Gastrocnemius medialis (tissue), 4 donors: Measurements from ENCODE around the gene HDAC4. TPM values are rescaled to one million over a fixed set of nuclear protein-coding genes. Genes with fewer than 3 reads are reported as not detected.

Source experiments
- ATAC-seq, 2 donors: fragments of 150-250 bp; one replicate each; pipeline ENCODE4 v1.9.1; 2016
- DNase-seq, 2 donors: peaks; one replicate each; pipeline ENCODE4 v3.0.0-alpha.2; 2019
- H3K27ac ChIP-seq, 4 donors: fragments of 200-600 bp; sonication (generic); 1 replicate in 1 of 4; 2 replicates in 3 of 4; pipeline ENCODE4 v1.5.1; 2016 to 2018; ENCODE audit warnings: mild to moderate bottlenecking in 2 of 4, moderate library complexity in 1 of 4
- H3K27me3 ChIP-seq, 3 donors: fragments of 200-600 bp; sonication (generic) in 2 of 3; 1 replicate in 1 of 3; 2 replicates in 2 of 3; pipeline versions ENCODE4 v1.5.1 to v1.6.0; 2016 to 2019; ENCODE audit warnings: mild to moderate bottlenecking in 1 of 3, moderate library complexity in 1 of 3
- H3K36me3 ChIP-seq, 2 donors: fragments of 200-600 bp; sonication (generic) in 1 of 2; one replicate each; pipeline ENCODE4 v1.5.1; 2017 to 2018
- H3K4me1 ChIP-seq, 2 donors: fragments of 200-600 bp; sonication (generic) in 1 of 2; one replicate each; pipeline ENCODE4 v1.5.1; 2016 to 2017; ENCODE audit warnings: mild to moderate bottlenecking in 2 of 2
- H3K4me3 ChIP-seq, 4 donors: fragments of 200-600 bp; sonication (generic) in 3 of 4; 1 replicate in 1 of 4; 2 replicates in 3 of 4; pipeline ENCODE4 v1.5.1; 2016 to 2019; ENCODE audit warnings: mild to moderate bottlenecking in 2 of 4
- H3K9me3 ChIP-seq, 3 donors: fragments of 200-600 bp; sonication (generic) in 2 of 3; 1 replicate in 1 of 3; 2 replicates in 2 of 3; pipeline ENCODE4 v1.5.1; 2016 to 2019
- POLR2A ChIP-seq, 2 donors: fragments of 450-650 bp; IDR thresholded peaks; one replicate each; pipeline ENCODE4 v1.6.1; 2017; ENCODE audit warnings: antibody characterized with exemption in 2 of 2, mild to moderate bottlenecking in 2 of 2, moderate library complexity in 2 of 2
- in situ Hi-C, 4 donors: fragments of 200-750 bp; cut with MboI; loops; one replicate each; pipeline versions ENCODE4 v1.15.0 to v1.8.0; 2017; ENCODE audit warnings: low sequenced_read_pairs in 4 of 4
- intact Hi-C: fragments of 100-400 bp; cut with DNase I; formaldehyde crosslinking; loops from one replicate; pipeline ENCODE4 v1.15.1; 2023; ENCODE audit warnings: low total_unique reads
- total RNA-seq, 4 donors: library from RNA; depleted of rRNA; stranded (reverse); fragments of >200 nt; gene quantifications; one replicate each; pipeline versions ENCODE4 v1.1.0 to v1.2.3, GENCODE V29; 2016
- TF ChIP-seq, protein P1 (sequence below), 5 experiments: fragments of 450-650 bp in 3 of 5; fragments of 200-600 bp in 2 of 5; sonication (generic) in 2 of 5; IDR thresholded peaks in 4 of 5; conservative IDR thresholded peaks in 1 of 5; 1 replicate in 4 of 5; 2 replicates in 1 of 5; pipeline ENCODE4 v1.5.1; 2016 to 2019; ENCODE audit warnings: antibody characterized with exemption in 5 of 5, mild to moderate bottlenecking in 3 of 5, moderate library complexity in 3 of 5

The HDAC4 gene
- total RNA-seq, 4 donors from 2014 or later, result 23.6 to 257 (median 119) TPM

DNA sequence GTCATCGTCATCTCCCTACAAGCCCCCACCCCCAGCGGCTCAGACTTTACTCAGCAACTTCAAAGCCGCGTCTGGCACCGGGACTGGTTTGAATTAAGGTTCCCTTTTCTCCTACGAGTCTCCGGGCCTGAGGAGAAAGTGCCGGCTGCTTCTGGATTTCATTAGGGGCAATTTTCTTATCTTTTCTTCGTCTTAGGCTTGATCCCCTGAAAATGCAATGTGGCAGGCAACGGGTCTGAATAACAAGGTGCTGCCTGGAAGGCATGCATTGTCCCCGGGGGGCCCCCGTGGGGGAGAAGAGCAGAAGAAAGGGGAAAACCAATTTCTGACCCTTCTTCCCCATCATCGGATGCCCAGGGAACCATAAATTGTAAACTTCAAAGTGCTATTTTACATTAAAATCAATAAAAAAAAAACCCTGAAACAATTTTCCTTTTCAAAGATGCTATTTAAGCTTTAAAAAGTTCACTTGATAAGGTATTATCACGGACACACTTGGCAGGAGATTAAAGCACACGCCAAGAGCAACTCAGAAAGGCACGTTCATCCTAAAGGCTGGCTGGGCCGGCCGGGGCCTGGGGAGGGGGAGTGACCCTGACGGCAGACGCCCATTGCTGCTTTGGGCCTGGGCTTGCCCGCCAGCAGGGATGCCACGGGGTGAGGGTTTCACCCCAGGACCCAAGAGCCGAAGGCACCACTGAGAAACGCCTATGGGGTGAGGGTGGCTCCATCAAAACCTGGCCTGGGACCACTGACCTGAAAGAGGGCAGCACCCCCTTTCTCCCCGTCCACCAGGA, 322.5 kb downstream of the HDAC4 start:
- intact Hi-C loops (no loop called here), in situ Hi-C loops (no loop called here)
- no peak for ATAC-seq
- no peak overlapping the region for H3K27ac ChIP-seq
- no peaks in the 10 kb centered on the region for H3K27me3 ChIP-seq
- H3K36me3 ChIP-seq, result peaks cover 0 to 93% of the 10 kb centered on the region in 2 donors
- no peak overlapping the region for H3K4me3 ChIP-seq
- H3K4me1 ChIP-seq, result no peaks in the 10 kb centered on the region
- DNase-seq, result no peak
- TF ChIP-seq, protein P1, sequence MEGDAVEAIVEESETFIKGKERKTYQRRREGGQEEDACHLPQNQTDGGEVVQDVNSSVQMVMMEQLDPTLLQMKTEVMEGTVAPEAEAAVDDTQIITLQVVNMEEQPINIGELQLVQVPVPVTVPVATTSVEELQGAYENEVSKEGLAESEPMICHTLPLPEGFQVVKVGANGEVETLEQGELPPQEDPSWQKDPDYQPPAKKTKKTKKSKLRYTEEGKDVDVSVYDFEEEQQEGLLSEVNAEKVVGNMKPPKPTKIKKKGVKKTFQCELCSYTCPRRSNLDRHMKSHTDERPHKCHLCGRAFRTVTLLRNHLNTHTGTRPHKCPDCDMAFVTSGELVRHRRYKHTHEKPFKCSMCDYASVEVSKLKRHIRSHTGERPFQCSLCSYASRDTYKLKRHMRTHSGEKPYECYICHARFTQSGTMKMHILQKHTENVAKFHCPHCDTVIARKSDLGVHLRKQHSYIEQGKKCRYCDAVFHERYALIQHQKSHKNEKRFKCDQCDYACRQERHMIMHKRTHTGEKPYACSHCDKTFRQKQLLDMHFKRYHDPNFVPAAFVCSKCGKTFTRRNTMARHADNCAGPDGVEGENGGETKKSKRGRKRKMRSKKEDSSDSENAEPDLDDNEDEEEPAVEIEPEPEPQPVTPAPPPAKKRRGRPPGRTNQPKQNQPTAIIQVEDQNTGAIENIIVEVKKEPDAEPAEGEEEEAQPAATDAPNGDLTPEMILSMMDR (IDR thresholded peaks at IDR 0.05 in 4 of 5, conservative IDR thresholded peaks at IDR 0.05 in 1 of 5), result no peak
- TF ChIP-seq POLR2A (IDR thresholded peaks at IDR 0.05), result no peak
- H3K9me3 ChIP-seq, result no peaks in the 10 kb centered on the region

DNA sequence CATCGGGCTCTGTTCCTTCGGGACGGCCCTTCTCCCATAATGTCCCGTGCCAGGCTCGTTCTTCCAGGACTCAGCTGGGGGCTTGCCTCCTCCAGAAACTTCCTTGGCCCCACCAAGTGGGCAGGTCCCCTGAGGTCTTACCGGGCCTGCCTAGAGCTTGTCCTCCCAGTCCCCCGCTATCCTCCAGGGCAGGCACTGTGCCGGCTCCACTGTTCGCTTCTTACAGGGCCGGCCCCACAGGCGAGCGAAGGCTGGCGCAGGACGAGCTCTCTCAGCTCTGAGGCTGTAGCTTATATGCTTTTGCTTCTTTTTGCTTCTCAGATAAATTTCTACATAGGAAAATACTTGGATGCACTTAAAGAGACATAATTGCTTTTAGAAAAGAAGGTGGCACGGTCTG, 323.6 kb downstream of the HDAC4 start:
- Histone ChIP-seq H3K4me1 (no peaks in the 10 kb centered on the region), H3K27me3 (no peaks in the 10 kb centered on the region), H3K4me3 (no peak overlapping the region), H3K36me3 (peaks cover 0 to 93% of the 10 kb centered on the region in 2 donors), H3K27ac (no peak overlapping the region), H3K9me3 (no peaks in the 10 kb centered on the region)
- no peak for DNase-seq
- no peak for TF ChIP-seq POLR2A (IDR thresholded peaks at IDR 0.05)
- TF ChIP-seq, protein P1 (IDR thresholded peaks at IDR 0.05 in 4 of 5, conservative IDR thresholded peaks at IDR 0.05 in 1 of 5), result no peak
- no peak for ATAC-seq
- intact Hi-C loops (no loop called here), in situ Hi-C loops (no loop called here)

DNA sequence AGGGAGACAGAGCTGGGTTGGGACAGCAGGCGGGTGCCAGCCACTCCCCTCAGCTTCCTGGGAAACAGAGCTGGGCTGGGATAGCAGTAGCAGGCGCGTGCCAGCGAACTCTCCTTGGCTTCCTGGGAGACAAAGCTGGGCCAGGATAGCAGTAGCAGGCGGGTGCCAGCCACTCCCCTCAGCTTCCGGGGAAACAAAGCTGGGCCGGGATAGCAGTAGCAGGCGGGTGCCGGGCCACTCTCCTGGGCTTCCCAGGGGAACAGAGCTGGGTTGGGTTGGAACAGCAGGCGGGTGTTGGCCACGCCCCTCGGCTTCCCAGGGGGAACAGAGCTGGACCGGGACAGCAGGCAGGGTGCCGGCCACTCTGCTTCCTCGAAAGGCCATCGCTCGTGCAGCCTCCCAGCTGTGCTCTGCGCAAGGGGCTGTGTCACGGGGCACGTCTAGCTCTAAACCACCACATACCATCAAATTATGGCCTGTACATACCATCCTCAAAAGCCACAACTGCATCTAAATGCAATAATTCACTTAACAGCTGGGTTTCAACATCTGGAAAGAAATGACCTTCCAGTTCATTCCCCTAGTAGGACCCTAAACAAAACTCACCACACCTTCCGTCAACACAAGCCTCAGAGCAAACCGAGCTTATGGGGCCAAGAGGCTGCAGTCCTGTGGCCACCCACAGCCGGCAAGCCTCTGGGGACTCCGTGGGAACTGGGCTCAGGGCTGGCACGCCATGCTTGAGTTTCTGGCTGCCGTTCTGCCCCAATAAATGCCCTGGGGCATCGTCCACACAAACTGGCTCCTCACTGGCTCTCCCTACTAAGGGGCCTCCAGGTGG, 324.7 kb downstream of the HDAC4 start:
- peak in 1 of 2 donors; percentile 44 for DNase-seq
- Histone ChIP-seq H3K36me3 (peaks cover 0 to 93% of the 10 kb centered on the region in 2 donors), H3K4me3 (no peak overlapping the region), H3K9me3 (no peaks in the 10 kb centered on the region), H3K27me3 (no peaks in the 10 kb centered on the region), H3K4me1 (no peaks in the 10 kb centered on the region), H3K27ac (peak overlapping the region in 2 of 4 donors; percentile 25 to 33)
- ATAC-seq, result peak in 1 of 2 donors; percentile 20
- intact Hi-C loops, result no loop called here
- in situ Hi-C loops, result no loop called here
- TF ChIP-seq, protein P1 (IDR thresholded peaks at IDR 0.05 in 4 of 5, conservative IDR thresholded peaks at IDR 0.05 in 1 of 5), result no peak
- TF ChIP-seq POLR2A (IDR thresholded peaks at IDR 0.05), result no peak

DNA sequence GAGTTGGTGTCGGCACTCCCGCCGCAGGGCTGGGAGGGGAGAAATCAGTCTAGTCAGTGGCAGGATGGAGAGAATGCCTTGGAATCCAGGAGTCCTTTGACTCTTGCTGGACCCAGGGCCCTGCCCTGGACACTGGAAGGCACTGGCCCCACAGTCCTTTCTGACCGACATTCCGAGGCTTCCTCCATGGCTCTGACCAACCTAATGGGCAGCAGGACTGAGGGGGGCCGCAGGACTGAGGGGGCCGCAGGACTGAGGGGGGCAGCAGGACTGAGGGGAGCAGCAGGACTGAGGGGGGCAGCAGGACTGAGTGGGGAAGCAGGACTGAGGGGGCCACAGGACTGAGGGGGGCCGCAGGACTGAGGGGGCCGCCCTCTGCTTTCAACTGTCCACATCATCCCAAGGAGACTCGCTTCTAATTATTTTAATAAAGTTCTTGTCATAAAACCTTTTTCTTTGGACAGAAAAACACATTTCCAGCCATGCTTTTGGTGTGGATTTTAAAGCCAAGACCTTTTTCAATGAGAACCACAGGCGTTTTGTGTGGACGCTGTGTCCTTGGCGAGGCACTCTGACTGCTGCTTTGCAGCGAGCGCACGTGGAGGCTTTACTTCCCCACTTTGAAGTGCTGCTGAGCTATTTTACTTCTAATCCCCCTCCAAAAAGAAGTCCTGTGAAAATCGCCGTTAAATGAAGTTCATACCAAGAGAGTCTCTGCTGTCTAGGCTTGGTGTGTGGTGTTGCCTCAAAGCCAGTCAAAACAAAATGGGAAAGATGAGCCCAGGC, 326.9 kb downstream of the HDAC4 start:
- no peak for TF ChIP-seq POLR2A (IDR thresholded peaks at IDR 0.05)
- TF ChIP-seq, protein P1 (IDR thresholded peaks at IDR 0.05 in 4 of 5, conservative IDR thresholded peaks at IDR 0.05 in 1 of 5), result no peak
- no peak for ATAC-seq
- no peak overlapping the region for H3K27ac ChIP-seq
- in situ Hi-C loops (no loop called here), intact Hi-C loops (no loop called here)
- no peaks in the 10 kb centered on the region for H3K27me3 ChIP-seq
- H3K4me1 ChIP-seq, result no peaks in the 10 kb centered on the region
- H3K9me3 ChIP-seq, result no peaks in the 10 kb centered on the region
- H3K36me3 ChIP-seq, result peaks cover 0 to 72% of the 10 kb centered on the region in 2 donors
- H3K4me3 ChIP-seq, result no peak overlapping the region
- no peak for DNase-seq
